Glutamatergic neuron (in vitro differentiated cells): ENCODE results near the gene TBKBP1. TPM values are rescaled to one million over a fixed set of nuclear protein-coding genes. Genes with fewer than 3 reads are reported as not detected.
A peak's percentile ranks its signal among the peaks of the same experiment; 100 is the strongest.

ENCODE experiments used
- DNase-seq: peaks from one replicate; pipeline ENCODE4 v3.0.0; 2022
- H3K27ac Mint-ChIP-seq: one replicate; pipeline ENCODE4 v1.8.0; 2020; ENCODE audit warnings: mild to moderate bottlenecking, mixed read lengths, inconsistent platforms; ENCODE audit not compliant: unreplicated experiment
- H3K27me3 Mint-ChIP-seq: one replicate; pipeline ENCODE4 v1.8.0; 2020; ENCODE audit warnings: mild to moderate bottlenecking, moderate library complexity, mixed read lengths, inconsistent platforms; ENCODE audit not compliant: unreplicated experiment
- H3K36me3 Mint-ChIP-seq: one replicate; pipeline ENCODE4 v1.8.0; 2020; ENCODE audit warnings: mild to moderate bottlenecking, mixed read lengths, inconsistent platforms; ENCODE audit not compliant: unreplicated experiment
- H3K4me1 Mint-ChIP-seq: one replicate; pipeline ENCODE4 v1.8.0; 2020; ENCODE audit warnings: mild to moderate bottlenecking, low read depth, mixed read lengths, inconsistent platforms; ENCODE audit not compliant: unreplicated experiment
- H3K4me3 Mint-ChIP-seq: one replicate; pipeline ENCODE4 v1.8.0; 2020; ENCODE audit warnings: mild to moderate bottlenecking, mixed read lengths, inconsistent platforms; ENCODE audit not compliant: unreplicated experiment
- H3K9me3 Mint-ChIP-seq: one replicate; pipeline ENCODE4 v1.8.0; 2020; ENCODE audit warnings: mild to moderate bottlenecking, moderate library complexity, mixed read lengths, inconsistent platforms; ENCODE audit not compliant: unreplicated experiment
- long read RNA-seq: library from polyadenylated mRNA; unstranded; transcript quantifications from one replicate; pipeline ENCODE4 v2.0.0, GENCODE V29; 2020; ENCODE audit not compliant: unreplicated experiment
- total RNA-seq: library from RNA; stranded (reverse); fragmentation: NEBNext Ultra II Directional; extraction: Animal tissue kit (Norgen Biotek cat#: 25700); gene quantifications from one replicate; pipeline ENCODE4 v1.2.1, GENCODE V29; 2021; ENCODE audit not compliant: unreplicated experiment
- TF ChIP-seq, protein P1 (sequence below): fragments of 200-600 bp; sonication (generic); IDR thresholded peaks from one replicate; pipeline ENCODE4 v1.5.0; 2021; ENCODE audit not compliant: partially characterized antibody, unreplicated experiment

Gene TBKBP1, protein sequence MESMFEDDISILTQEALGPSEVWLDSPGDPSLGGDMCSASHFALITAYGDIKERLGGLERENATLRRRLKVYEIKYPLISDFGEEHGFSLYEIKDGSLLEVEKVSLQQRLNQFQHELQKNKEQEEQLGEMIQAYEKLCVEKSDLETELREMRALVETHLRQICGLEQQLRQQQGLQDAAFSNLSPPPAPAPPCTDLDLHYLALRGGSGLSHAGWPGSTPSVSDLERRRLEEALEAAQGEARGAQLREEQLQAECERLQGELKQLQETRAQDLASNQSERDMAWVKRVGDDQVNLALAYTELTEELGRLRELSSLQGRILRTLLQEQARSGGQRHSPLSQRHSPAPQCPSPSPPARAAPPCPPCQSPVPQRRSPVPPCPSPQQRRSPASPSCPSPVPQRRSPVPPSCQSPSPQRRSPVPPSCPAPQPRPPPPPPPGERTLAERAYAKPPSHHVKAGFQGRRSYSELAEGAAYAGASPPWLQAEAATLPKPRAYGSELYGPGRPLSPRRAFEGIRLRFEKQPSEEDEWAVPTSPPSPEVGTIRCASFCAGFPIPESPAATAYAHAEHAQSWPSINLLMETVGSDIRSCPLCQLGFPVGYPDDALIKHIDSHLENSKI
- total RNA-seq = 30.7 TPM
- long read RNA-seq, partial matches to known transcripts = 4 of 4 reads
- long read RNA-seq, other reads (novel, unspliced or antisense) = 0 of 4 reads

DNA sequence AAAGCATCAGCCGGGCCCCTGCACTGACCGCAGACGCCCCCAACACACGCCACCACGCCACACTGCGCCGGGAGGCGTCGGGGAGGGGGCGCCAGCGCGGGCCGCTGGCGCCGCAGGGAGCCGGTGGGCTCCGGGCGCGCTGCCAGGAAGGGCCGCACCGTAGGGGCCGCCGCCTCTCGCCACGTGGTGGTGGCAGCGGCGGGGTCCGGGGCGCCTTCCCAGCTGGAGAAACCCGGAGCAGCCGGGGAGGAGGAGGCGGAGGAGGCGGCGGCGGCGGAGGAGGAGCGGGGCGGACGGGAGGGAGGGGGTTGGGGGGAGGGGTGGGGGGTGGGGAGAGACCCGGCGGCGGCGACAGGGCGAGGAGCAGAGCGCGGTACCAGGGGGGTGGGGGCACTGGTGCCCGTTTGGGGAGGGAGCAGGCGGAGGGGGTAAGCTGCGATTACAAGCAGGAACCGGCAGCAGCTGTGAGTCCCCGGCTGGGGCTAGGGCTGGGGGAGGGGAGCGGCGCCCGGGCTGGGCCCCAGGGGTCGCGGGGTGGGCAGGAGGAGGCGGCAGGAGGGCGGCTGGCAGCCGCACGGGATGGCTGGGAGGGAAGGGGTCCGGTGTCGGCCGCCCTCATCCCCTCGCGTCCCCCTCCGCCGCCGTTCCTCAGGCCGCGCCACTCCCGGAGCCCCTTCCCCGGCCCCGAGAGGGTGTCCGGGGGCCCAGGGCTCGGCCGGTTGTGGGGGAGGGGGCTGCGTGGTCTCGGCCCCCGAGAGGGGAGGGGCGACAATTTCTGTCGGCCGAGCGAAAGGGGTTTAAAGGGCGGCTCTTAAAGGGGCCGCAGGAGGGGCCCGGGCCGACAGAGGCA is at the start of gene TBKBP1:
Gene TBKBP1 (plus strand): TSS at position 431 of the 850 bp plus-strand sequence. CDS start 1,952 bp downstream, outside the sequence.
- peak; percentile 89 for DNase-seq
- peaks cover 19% of the 10 kb centered on the region for H3K4me1 Mint-ChIP-seq
- H3K9me3 Mint-ChIP-seq = peaks cover 7% of the 10 kb centered on the region
- peak within 1 kb of the TSS; percentile 85 for H3K27ac Mint-ChIP-seq
- H3K27me3 Mint-ChIP-seq = peaks cover 6% of the 10 kb centered on the region
- no peaks in the 10 kb centered on the region for H3K36me3 Mint-ChIP-seq
- H3K4me3 Mint-ChIP-seq = peak within 1 kb of the TSS; percentile 99
- TF ChIP-seq, protein P1, sequence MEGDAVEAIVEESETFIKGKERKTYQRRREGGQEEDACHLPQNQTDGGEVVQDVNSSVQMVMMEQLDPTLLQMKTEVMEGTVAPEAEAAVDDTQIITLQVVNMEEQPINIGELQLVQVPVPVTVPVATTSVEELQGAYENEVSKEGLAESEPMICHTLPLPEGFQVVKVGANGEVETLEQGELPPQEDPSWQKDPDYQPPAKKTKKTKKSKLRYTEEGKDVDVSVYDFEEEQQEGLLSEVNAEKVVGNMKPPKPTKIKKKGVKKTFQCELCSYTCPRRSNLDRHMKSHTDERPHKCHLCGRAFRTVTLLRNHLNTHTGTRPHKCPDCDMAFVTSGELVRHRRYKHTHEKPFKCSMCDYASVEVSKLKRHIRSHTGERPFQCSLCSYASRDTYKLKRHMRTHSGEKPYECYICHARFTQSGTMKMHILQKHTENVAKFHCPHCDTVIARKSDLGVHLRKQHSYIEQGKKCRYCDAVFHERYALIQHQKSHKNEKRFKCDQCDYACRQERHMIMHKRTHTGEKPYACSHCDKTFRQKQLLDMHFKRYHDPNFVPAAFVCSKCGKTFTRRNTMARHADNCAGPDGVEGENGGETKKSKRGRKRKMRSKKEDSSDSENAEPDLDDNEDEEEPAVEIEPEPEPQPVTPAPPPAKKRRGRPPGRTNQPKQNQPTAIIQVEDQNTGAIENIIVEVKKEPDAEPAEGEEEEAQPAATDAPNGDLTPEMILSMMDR = no peak

DNA sequence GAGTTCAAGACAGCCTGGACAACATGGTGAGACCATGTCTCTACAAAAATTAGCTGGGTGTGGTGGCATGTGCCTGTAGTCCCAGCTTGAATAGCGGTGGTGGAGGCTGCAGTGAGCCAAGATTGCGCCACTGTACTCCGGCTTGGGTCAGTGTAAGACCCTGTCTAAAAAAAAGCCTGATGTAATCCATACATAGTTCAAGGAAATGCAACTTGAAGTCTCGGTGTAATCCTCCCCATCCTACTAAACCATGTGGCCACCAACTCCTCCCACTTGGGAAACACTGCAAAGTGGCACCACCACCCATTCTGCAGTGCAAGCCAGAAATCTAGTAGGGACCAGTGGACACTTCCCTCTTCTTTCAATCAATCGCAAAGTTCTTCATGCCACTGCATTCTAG is 49.6 kb upstream of the TBKBP1 start:
- H3K9me3 Mint-ChIP-seq = peaks cover 2% of the 10 kb centered on the region
- no peak overlapping the region for H3K27ac Mint-ChIP-seq
- peaks cover 2% of the 10 kb centered on the region for H3K4me1 Mint-ChIP-seq
- peaks cover 2% of the 10 kb centered on the region for H3K27me3 Mint-ChIP-seq
- no peak overlapping the region for H3K4me3 Mint-ChIP-seq
- H3K36me3 Mint-ChIP-seq = no peaks in the 10 kb centered on the region
- TF ChIP-seq, protein P1 = no peak
- no peak for DNase-seq

DNA sequence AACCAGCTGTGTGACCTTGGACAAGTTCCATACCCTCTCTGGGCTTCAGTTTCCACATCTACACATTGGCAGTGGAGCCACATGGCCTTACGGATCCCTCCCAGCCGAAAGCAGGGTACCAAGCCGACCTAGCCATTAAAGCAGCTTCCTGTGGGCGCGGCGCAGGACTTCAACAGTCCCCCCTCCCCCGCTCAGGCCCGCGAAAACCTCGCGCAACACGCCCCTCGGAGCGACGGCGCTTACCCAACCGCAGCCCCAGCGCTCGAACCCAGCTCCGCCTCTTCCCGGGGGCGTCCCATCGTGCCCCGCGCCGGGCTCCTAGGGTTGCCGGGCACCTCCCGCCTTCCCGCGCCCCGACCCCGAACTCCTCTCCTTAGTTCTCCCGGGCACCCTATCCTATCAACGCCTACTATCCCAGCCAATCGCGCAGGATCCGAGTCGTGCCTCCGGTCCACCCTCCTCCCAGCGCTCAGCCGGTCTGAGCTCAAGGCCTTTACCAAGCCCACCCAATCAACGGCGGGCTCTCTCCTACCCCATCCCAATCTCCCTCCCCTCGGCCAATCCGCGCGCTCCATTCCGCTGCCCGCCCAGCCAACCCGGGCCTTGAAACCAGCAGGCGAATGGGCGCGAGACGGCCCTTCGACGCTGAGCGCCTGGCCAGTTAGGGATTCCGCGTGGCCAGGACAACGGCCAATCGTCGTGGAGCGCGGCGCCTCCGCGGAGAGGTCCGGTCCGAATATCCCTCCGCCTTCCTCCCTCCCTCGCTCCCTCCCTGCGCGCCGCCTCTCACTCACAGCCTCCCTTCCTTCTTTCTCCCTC is 44.6 kb upstream of the TBKBP1 start, which contains the start of gene KPNB1:
Gene KPNB1 (plus strand): TSS at position 767 of the 819 bp plus-strand sequence. CDS start 326 bp downstream, outside the sequence.
- TF ChIP-seq, protein P1 = no peak
- peak; percentile 99 for DNase-seq
- H3K4me3 Mint-ChIP-seq = peak within 1 kb of the TSS; percentile 98
- no peaks in the 10 kb centered on the region for H3K36me3 Mint-ChIP-seq
- peaks cover 2% of the 10 kb centered on the region for H3K9me3 Mint-ChIP-seq
- peaks cover 9% of the 10 kb centered on the region for H3K4me1 Mint-ChIP-seq
- peaks cover 10% of the 10 kb centered on the region for H3K27me3 Mint-ChIP-seq
- peak within 1 kb of the TSS; percentile 92 for H3K27ac Mint-ChIP-seq

DNA sequence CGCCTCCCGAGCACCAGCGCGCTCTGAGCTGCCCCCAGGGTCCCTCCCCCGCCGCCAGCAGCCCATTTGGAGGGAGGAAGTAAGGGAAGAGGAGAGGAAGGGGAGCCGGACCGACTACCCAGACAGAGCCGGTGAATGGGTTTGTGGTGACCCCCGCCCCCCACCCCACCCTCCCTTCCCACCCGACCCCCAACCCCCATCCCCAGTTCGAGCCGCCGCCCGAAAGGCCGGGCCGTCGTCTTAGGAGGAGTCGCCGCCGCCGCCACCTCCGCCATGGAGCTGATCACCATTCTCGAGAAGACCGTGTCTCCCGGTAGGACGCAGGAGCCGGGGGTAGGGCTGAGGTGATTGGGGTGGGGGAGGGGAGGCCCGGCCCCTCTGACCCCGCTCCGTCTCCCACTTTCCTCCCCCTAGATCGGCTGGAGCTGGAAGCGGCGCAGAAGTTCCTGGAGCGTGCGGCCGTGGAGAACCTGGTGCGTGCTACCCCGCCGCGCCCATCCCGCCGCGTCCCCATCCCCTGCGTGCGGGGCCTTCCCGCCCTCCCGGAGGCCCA is 43.9 kb upstream of the TBKBP1 start:
- TF ChIP-seq, protein P1 = no peak
- Mint-ChIP-seq H3K27ac (peak overlapping the region; percentile 28), H3K27me3 (peaks cover 10% of the 10 kb centered on the region), H3K9me3 (peaks cover 2% of the 10 kb centered on the region), H3K4me3 (peak overlapping the region; percentile 98), H3K36me3 (no peaks in the 10 kb centered on the region), H3K4me1 (peaks cover 9% of the 10 kb centered on the region)
- no peak for DNase-seq
